CD8-positive, alpha-beta memory T cell (primary cell): ENCODE measurements around the gene SMIM12. TPM values are rescaled to one million over a fixed set of nuclear protein-coding genes. Genes with fewer than 3 reads are reported as not detected.

ENCODE experiments used
- CTCF ChIA-PET: fragments of 350-600 bp; sonication (Branson Sonifier 250); formaldehyde crosslinking; loops from one replicate; lab custom pipeline; 2021; ENCODE audit warnings: antibody characterized with exemption; lab: Charles Lee
- POLR2A ChIA-PET: fragments of 350-600 bp; sonication (Branson Sonifier 250); formaldehyde crosslinking; loops from one replicate; lab custom pipeline; 2021; ENCODE audit warnings: antibody characterized with exemption; lab: Charles Lee
- DNase-seq, 5 donors: peaks; one replicate each; pipeline versions ENCODE4 v3.0.0 to v3.0.0-alpha.2; 2020 to 2022; ENCODE audit warnings: mixed read lengths in 1 of 5
- H3K27ac ChIP-seq: one replicate; pipeline ENCODE4 v1.7.0; 2013; ENCODE audit warnings: low read depth, mild to moderate bottlenecking, low read length, moderate library complexity
- H3K27me3 ChIP-seq: 2 replicates; pipeline ENCODE4 v1.7.0; 2013; ENCODE audit warnings: low read length, mild to moderate bottlenecking; ENCODE audit not compliant: insufficient read depth, poor library complexity, severe bottlenecking
- H3K36me3 ChIP-seq: 2 replicates; pipeline ENCODE4 v1.7.0; 2013; ENCODE audit warnings: mild to moderate bottlenecking, low read length, moderate library complexity; ENCODE audit not compliant: insufficient read depth
- H3K4me1 ChIP-seq: 2 replicates; pipeline ENCODE4 v1.7.0; 2013; ENCODE audit warnings: mild to moderate bottlenecking, low read length, moderate library complexity; ENCODE audit not compliant: insufficient read depth
- H3K4me3 ChIP-seq: 2 replicates; pipeline ENCODE4 v1.7.0; 2013; ENCODE audit warnings: mild to moderate bottlenecking, low read length
- H3K9me3 ChIP-seq: 2 replicates; pipeline ENCODE4 v1.7.0; 2013; ENCODE audit warnings: mild to moderate bottlenecking, low read length
- H3K27ac Mint-ChIP-seq, 8 donors: one replicate each; pipeline ENCODE4 v1.8.0; 2020 to 2021; ENCODE audit warnings: mixed read lengths in 8 of 8, mild to moderate bottlenecking in 6 of 8, inconsistent platforms in 3 of 8, moderate library complexity in 3 of 8
- H3K27me3 Mint-ChIP-seq, 2 donors: one replicate each; pipeline ENCODE4 v1.8.0; 2020 to 2021; ENCODE audit warnings: mixed read lengths in 2 of 2, mild to moderate bottlenecking in 1 of 2, moderate library complexity in 1 of 2
- H3K36me3 Mint-ChIP-seq, 3 donors: one replicate each; pipeline ENCODE4 v1.8.0; 2020 to 2021; ENCODE audit warnings: mixed read lengths in 3 of 3, inconsistent platforms in 1 of 3, mild to moderate bottlenecking in 1 of 3
- H3K4me1 Mint-ChIP-seq, 3 donors: one replicate each; pipeline ENCODE4 v1.8.0; 2020 to 2021; ENCODE audit warnings: mixed read lengths in 3 of 3, inconsistent platforms in 1 of 3, mild to moderate bottlenecking in 1 of 3
- H3K4me3 Mint-ChIP-seq, 7 donors: one replicate each; pipeline ENCODE4 v1.8.0; 2020 to 2021; ENCODE audit warnings: mixed read lengths in 7 of 7, mild to moderate bottlenecking in 6 of 7, moderate library complexity in 4 of 7, inconsistent platforms in 2 of 7
- H3K9me3 Mint-ChIP-seq, 5 donors: one replicate each; pipeline ENCODE4 v1.8.0; 2020 to 2022; ENCODE audit warnings: mixed read lengths in 5 of 5, mild to moderate bottlenecking in 3 of 5, moderate library complexity in 2 of 5, inconsistent platforms in 1 of 5
- polyA plus RNA-seq: library from polyadenylated mRNA; unstranded; fragments of 300-500 nt; fragmentation: Illumina TruSeq; gene quantifications from one replicate; pipeline ENCODE4 v1.2.3, GENCODE V29; 2021
- total RNA-seq, 2 experiments: library from RNA; stranded (reverse); gene quantifications; one replicate each; pipeline ENCODE4 v1.2.3, GENCODE V29; 2021

SMIM12 gene
- total and polyA plus RNA-seq, 3 experiments from 2014 or later, result 76.3 to 92.7 (median 79.1) TPM

- H3K27me3 Mint-ChIP-seq, result no peaks in the 10 kb centered on the region
- peaks cover 2 to 28% (median 4%) of the 10 kb centered on the region in 3 donors for H3K36me3 Mint-ChIP-seq
- H3K4me1 Mint-ChIP-seq, result peaks cover 0 to 5% (median 0%) of the 10 kb centered on the region in 3 donors
- ChIA-PET CTCF (no interaction called here), POLR2A (no interaction called here)
- H3K27ac ChIP-seq, result no peak overlapping the region
- H3K9me3 ChIP-seq, result no peaks in the 10 kb centered on the region
- H3K4me1 ChIP-seq, result no peaks in the 10 kb centered on the region
- H3K4me3 Mint-ChIP-seq, result no peak overlapping the region
- H3K9me3 Mint-ChIP-seq, result peaks cover 0 to 14% (median 3%) of the 10 kb centered on the region in 5 donors
- H3K4me3 ChIP-seq, result no peak overlapping the region
- DNase-seq, result no peak
- H3K27ac Mint-ChIP-seq, result no peak overlapping the region
- no peaks in the 10 kb centered on the region for H3K36me3 ChIP-seq
- no peaks in the 10 kb centered on the region for H3K27me3 ChIP-seq
Measured at GRCh38 chr1:34806396-34806795, 53.2 kb downstream of the SMIM12 start.

- ChIA-PET POLR2A (no interaction called here), CTCF (no interaction called here)
- H3K27me3 Mint-ChIP-seq, result peaks cover 0 to 4% of the 10 kb centered on the region in 2 donors
- H3K27ac Mint-ChIP-seq, result no peak overlapping the region
- DNase-seq, result no peak
- no peaks in the 10 kb centered on the region for H3K4me1 Mint-ChIP-seq
- H3K9me3 ChIP-seq, result no peaks in the 10 kb centered on the region
- no peaks in the 10 kb centered on the region for H3K36me3 ChIP-seq
- H3K4me3 ChIP-seq, result no peak overlapping the region
- H3K9me3 Mint-ChIP-seq, result peaks cover 0 to 10% (median 3%) of the 10 kb centered on the region in 5 donors
- peaks cover 4 to 18% (median 4%) of the 10 kb centered on the region in 3 donors for H3K36me3 Mint-ChIP-seq
- H3K27me3 ChIP-seq, result no peaks in the 10 kb centered on the region
- H3K4me1 ChIP-seq, result no peaks in the 10 kb centered on the region
- no peak overlapping the region for H3K4me3 Mint-ChIP-seq
- no peak overlapping the region for H3K27ac ChIP-seq
Measured at GRCh38 chr1:34803770-34804169, 55.8 kb downstream of the SMIM12 start.

Other genes with a start within 250 kb of the SMIM12 start
- not detected for gene GJB5, start 104.7 kb downstream of the SMIM12 start, total RNA-seq
- gene GJB5, start 104.7 kb downstream of the SMIM12 start, polyA plus RNA-seq, result not detected
- gene GJB4, start 100.0 kb downstream of the SMIM12 start, total RNA-seq, result not detected
- gene GJB4, start 100.0 kb downstream of the SMIM12 start, polyA plus RNA-seq, result not detected
- not detected for gene GJB3, start 78.5 kb downstream of the SMIM12 start, total RNA-seq
- not detected for gene GJB3, start 78.5 kb downstream of the SMIM12 start, polyA plus RNA-seq
- gene GJA4, start 66.8 kb downstream of the SMIM12 start, total RNA-seq, result not detected
- not detected for gene GJA4, start 66.8 kb downstream of the SMIM12 start, polyA plus RNA-seq
- gene DLGAP3, start 69.9 kb upstream of the SMIM12 start, total RNA-seq, result under 1 TPM; 0.59 to 0.82 TPM
- gene DLGAP3, start 69.9 kb upstream of the SMIM12 start, polyA plus RNA-seq, result not detected
- 10 to 100 TPM; 31.3 to 32.0 TPM for gene TMEM35B, start 125.6 kb upstream of the SMIM12 start, total RNA-seq
- gene TMEM35B, start 125.6 kb upstream of the SMIM12 start, polyA plus RNA-seq, result 237 TPM
- 10 to 100 TPM; 14.3 to 17.6 TPM for gene ZMYM6, start 172.2 kb upstream of the SMIM12 start, total RNA-seq
- 8.1 TPM for gene ZMYM6, start 172.2 kb upstream of the SMIM12 start, polyA plus RNA-seq
- gene ZMYM1, start 219.6 kb upstream of the SMIM12 start, total RNA-seq, result 1 to 10 TPM; 4.5 to 5.6 TPM
- 10.7 TPM for gene ZMYM1, start 219.6 kb upstream of the SMIM12 start, polyA plus RNA-seq